Measurements from ENCODE around the gene NIBAN1. TPM values are rescaled to one million over a fixed set of nuclear protein-coding genes. Genes with fewer than 3 reads are reported as not detected.

The NIBAN1 gene
- total and polyA plus RNA-seq, 3 experiments from 2014 or later, result 40.0 to 55.7 (median 51.8) TPM

GRCh38 chr1:184930645-184931044 lies 43.7 kb downstream of the NIBAN1 start:
- H3K27ac Mint-ChIP-seq, result peak overlapping the region in 3 of 8 donors; percentile 3 to 59 (median 35)
- H3K9me3 ChIP-seq (ENCODE audit: low read length), result no peaks in the 10 kb centered on the region
- H3K4me1 Mint-ChIP-seq, result peaks cover 26 to 51% (median 42%) of the 10 kb centered on the region in 3 donors
- no peaks in the 10 kb centered on the region for H3K27me3 Mint-ChIP-seq
- no peaks in the 10 kb centered on the region for H3K4me1 ChIP-seq (ENCODE audit: insufficient read depth, low read length)
- H3K9me3 Mint-ChIP-seq, result peaks cover 0 to 8% (median 5%) of the 10 kb centered on the region in 5 donors
- no peaks in the 10 kb centered on the region for H3K27me3 ChIP-seq (ENCODE audit: insufficient read depth, low read length, poor library complexity, severe bottlenecking)
- peak in 1 of 5 donors; percentile 34 for DNase-seq
- H3K36me3 ChIP-seq (ENCODE audit: insufficient read depth, low read length), result no peaks in the 10 kb centered on the region
- no peak overlapping the region for H3K4me3 ChIP-seq (ENCODE audit: low read length)
- H3K36me3 Mint-ChIP-seq, result peaks cover 19 to 35% (median 33%) of the 10 kb centered on the region in 3 donors
- POLR2A ChIA-PET, result no interaction called here
- no peak overlapping the region for H3K27ac ChIP-seq (ENCODE audit: low read depth, low read length)
- peak overlapping the region in 2 of 7 donors; percentile 13 to 30 for H3K4me3 Mint-ChIP-seq
- CTCF ChIA-PET, result no interaction called here

DNA sequence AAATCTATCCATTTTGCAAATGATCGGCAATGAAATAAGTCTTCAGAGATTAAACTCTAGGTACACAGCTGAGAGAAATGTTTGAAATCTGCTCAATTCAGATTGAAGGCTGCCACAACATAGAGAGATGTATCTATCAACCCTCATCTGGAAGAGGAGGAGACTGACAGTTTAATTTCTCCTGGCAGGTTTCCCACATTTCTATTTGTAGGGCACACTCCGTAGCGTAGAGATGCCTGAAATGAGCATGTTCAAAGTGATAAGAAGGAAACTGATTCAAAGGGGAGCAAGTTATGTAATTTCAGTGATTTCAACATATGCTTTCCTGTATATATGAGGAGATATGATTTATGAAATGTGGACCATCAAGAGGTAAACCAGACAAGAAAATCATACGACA lies 44.1 kb downstream of the NIBAN1 start:
- H3K27ac ChIP-seq (ENCODE audit: low read depth, low read length), result no peak overlapping the region
- H3K4me1 ChIP-seq (ENCODE audit: insufficient read depth, low read length), result no peaks in the 10 kb centered on the region
- Mint-ChIP-seq H3K4me1 (peaks cover 26 to 51% (median 42%) of the 10 kb centered on the region in 3 donors), H3K27me3 (no peaks in the 10 kb centered on the region), H3K9me3 (peaks cover 0 to 9% (median 5%) of the 10 kb centered on the region in 5 donors), H3K36me3 (peaks cover 18 to 35% (median 33%) of the 10 kb centered on the region in 3 donors), H3K27ac (peak overlapping the region in 4 of 8 donors; percentile 3 to 59 (median 34)), H3K4me3 (no peak overlapping the region)
- H3K4me3 ChIP-seq (ENCODE audit: low read length), result no peak overlapping the region
- H3K36me3 ChIP-seq (ENCODE audit: insufficient read depth, low read length), result no peaks in the 10 kb centered on the region
- no peak for DNase-seq
- no peaks in the 10 kb centered on the region for H3K9me3 ChIP-seq (ENCODE audit: low read length)
- POLR2A ChIA-PET, result no interaction called here
- H3K27me3 ChIP-seq (ENCODE audit: insufficient read depth, low read length, poor library complexity, severe bottlenecking), result no peaks in the 10 kb centered on the region
- CTCF ChIA-PET, result no interaction called here

GRCh38 chr1:184929711-184930202 lies 44.6 kb downstream of the NIBAN1 start:
- H3K27me3 Mint-ChIP-seq, result no peaks in the 10 kb centered on the region
- POLR2A ChIA-PET, result no interaction called here
- H3K9me3 ChIP-seq (ENCODE audit: low read length), result no peaks in the 10 kb centered on the region
- no peak overlapping the region for H3K4me3 ChIP-seq (ENCODE audit: low read length)
- no peak for DNase-seq
- H3K9me3 Mint-ChIP-seq, result peaks cover 0 to 9% (median 6%) of the 10 kb centered on the region in 5 donors
- CTCF ChIA-PET, result no interaction called here
- H3K27ac Mint-ChIP-seq, result peak overlapping the region in 3 of 8 donors; percentile 34 to 79 (median 35)
- no peaks in the 10 kb centered on the region for H3K27me3 ChIP-seq (ENCODE audit: insufficient read depth, low read length, poor library complexity, severe bottlenecking)
- H3K36me3 ChIP-seq (ENCODE audit: insufficient read depth, low read length), result no peaks in the 10 kb centered on the region
- H3K4me3 Mint-ChIP-seq, result no peak overlapping the region
- peaks cover 28 to 51% (median 42%) of the 10 kb centered on the region in 3 donors for H3K4me1 Mint-ChIP-seq
- peaks cover 20 to 33% (median 33%) of the 10 kb centered on the region in 3 donors for H3K36me3 Mint-ChIP-seq
- no peaks in the 10 kb centered on the region for H3K4me1 ChIP-seq (ENCODE audit: insufficient read depth, low read length)
- H3K27ac ChIP-seq (ENCODE audit: low read depth, low read length), result no peak overlapping the region

- H3K4me1 Mint-ChIP-seq, result peaks cover 29 to 45% (median 43%) of the 10 kb centered on the region in 3 donors
- peaks cover 12 to 25% (median 25%) of the 10 kb centered on the region in 3 donors for H3K36me3 Mint-ChIP-seq
- no peaks in the 10 kb centered on the region for H3K36me3 ChIP-seq (ENCODE audit: insufficient read depth, low read length)
- H3K9me3 Mint-ChIP-seq, result peaks cover 0 to 12% (median 6%) of the 10 kb centered on the region in 5 donors
- no peak for DNase-seq
- H3K4me1 ChIP-seq (ENCODE audit: insufficient read depth, low read length), result no peaks in the 10 kb centered on the region
- no peaks in the 10 kb centered on the region for H3K27me3 Mint-ChIP-seq
- peak overlapping the region in 2 of 8 donors; percentile 9 to 20 for H3K27ac Mint-ChIP-seq
- H3K27ac ChIP-seq (ENCODE audit: low read depth, low read length), result no peak overlapping the region
- ChIA-PET POLR2A (no interaction called here), CTCF (no interaction called here)
- no peaks in the 10 kb centered on the region for H3K27me3 ChIP-seq (ENCODE audit: insufficient read depth, low read length, poor library complexity, severe bottlenecking)
- no peaks in the 10 kb centered on the region for H3K9me3 ChIP-seq (ENCODE audit: low read length)
- no peak overlapping the region for H3K4me3 Mint-ChIP-seq
- H3K4me3 ChIP-seq (ENCODE audit: low read length), result no peak overlapping the region
Observed at GRCh38 chr1:184928394-184928793, 45.9 kb downstream of the NIBAN1 start.

Other genes starting within 250 kb of the NIBAN1 start
- gene EDEM3, start 219.7 kb downstream of the NIBAN1 start, total RNA-seq, result 10 to 100 TPM; 20.1 to 24.9 TPM
- gene EDEM3, start 219.7 kb downstream of the NIBAN1 start, polyA plus RNA-seq, result 12.1 TPM
- gene RNF2, start 71.0 kb upstream of the NIBAN1 start, total RNA-seq, result 10 to 100 TPM; 30.5 to 32.2 TPM
- 29.6 TPM for gene RNF2, start 71.0 kb upstream of the NIBAN1 start, polyA plus RNA-seq
- gene TRMT1L, start 182.4 kb upstream of the NIBAN1 start, total RNA-seq, result 10 to 100 TPM; 23.2 to 25.5 TPM
- gene TRMT1L, start 182.4 kb upstream of the NIBAN1 start, polyA plus RNA-seq, result 15.3 TPM
- 1 to 10 TPM; 2.3 to 2.7 TPM for gene SWT1, start 182.7 kb upstream of the NIBAN1 start, total RNA-seq
- 2.7 TPM for gene SWT1, start 182.7 kb upstream of the NIBAN1 start, polyA plus RNA-seq

Data from CD8-positive, alpha-beta memory T cell (primary cell).